HG02610 (cell line): ENCODE data around the gene PBX4.

Experiments
- ATAC-seq: cut with Tn5 transposase; IDR thresholded peaks from one replicate; pipeline ENCODE4 v1.9.1; 2021; ENCODE audit warnings: mild to moderate bottlenecking, moderate library complexity; ENCODE audit not compliant: unreplicated experiment

PBX4 gene

DNA sequence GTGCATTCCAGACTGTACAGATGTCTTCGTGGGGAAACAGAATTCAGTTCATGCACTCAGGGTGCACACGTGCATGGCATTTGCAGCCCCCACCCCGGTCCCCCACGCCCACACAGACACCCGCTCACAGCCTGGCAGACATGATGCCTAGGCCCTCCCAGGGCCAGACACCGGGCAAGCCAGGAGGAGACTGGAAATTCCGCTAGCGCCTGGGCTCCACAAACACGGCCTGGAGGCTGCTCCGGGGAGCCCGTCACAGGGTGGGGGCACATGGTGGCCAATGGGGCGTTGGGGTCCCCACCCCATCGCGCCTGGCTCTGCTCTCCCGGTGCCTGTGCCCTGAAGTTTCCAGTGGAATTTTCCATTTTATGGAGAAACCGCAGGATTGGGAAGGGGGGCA, 76.9 kb downstream of the PBX4 start:
- ATAC-seq, result no peak

DNA sequence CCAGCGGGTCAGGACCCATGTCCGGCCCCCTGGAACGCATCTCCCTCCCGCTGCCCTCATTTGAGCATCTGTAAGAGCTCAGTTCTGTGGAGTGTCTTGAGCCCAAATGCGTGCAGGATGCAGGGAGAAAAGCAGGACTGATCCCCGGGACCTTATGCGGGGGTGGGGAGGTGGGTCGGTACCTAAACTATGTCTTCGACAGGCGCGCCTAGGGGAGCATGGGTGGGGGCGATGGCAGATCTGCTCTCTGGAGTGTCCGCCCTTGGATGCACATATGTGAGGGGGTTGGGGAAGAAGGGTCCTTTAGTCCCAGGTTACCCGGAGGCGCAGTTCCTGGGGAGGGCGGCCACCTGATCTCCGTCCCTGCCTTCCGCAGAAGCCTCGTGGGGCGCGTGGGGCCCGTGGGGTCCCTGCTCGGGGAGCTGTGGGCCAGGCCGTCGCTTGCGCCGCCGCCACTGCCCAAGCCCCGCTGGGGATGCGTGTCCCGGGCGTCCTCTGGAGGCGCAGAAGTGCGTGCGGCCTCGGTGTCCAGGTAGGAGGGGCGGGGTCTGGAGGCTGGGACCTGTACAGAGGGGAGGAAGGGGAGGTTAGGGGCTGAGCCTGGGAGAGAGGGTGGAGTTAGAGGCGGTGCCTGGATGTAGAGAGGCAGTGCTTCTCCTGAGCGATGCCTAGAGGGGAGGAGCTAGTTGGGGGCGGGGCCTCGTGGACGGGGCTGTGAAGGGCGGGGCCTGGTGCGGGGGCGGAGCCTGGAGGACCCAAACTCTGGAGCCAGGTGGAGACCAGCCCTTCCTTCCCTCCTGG, 77.6 kb downstream of the PBX4 start:
- ATAC-seq, result no peak

DNA sequence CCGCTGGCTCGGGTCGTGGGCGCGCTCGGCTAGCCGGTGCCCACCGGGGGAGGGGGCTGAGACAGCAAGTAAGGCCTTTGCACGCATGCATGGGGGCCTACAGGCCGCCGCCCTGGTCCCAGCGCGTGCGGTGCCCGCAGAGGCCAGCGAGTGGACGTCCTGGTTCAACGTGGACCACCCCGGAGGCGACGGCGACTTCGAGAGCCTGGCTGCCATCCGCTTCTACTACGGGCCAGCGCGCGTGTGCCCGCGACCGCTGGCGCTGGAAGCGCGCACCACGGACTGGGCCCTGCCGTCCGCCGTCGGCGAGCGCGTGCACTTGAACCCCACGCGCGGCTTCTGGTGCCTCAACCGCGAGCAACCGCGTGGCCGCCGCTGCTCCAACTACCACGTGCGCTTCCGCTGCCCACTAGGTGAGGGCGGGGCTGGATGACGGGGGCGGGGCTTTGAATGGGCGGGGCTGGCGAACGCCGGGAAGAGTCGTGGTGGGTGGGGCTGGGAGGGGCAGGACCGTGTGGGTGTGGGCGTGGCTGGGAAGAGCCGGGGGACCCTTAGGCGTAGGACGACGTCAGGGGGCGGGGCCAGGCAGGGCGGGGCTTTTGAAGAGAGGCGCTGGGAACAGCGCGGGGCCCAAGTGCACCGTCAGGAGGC, 78.3 kb downstream of the PBX4 start:
- no peak for ATAC-seq

DNA sequence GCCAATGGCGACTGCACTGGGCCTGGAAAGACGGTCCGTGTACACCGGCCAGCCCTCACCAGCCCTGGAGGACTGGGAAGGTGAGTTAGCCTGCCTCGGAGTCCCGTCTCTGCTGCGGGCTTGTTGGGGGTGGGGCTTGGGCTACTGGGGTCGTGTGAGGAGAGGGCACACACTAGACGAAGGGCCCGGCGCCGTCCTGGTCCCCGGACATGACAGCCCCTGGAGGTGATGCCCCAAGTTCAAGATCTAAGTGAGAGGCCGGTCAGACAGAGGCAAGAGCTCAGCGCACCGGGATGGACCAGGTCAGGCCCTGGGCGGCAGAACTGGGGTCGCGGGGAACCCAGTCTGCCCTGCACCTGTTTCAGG, 78.8 kb downstream of the PBX4 start:
- no peak for ATAC-seq

DNA sequence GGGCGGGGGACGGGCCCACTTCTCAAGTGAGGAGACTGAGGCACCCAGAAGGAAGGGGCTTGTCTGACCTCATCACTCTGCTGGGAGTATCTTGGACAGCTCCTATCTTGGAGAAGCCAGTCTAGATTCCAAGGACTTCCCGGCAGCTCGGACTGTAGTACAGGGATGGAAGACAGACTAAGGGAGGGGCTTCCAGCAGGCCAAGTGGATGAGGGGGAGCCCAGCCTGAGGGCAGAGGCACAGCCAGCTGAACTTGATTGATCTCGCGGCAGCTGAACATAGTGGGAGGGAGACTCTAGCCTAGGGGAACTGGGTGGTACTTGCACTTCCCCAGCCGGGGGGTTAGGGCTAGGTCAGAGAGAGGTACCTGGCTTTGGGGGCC, 79.7 kb downstream of the PBX4 start:
- ATAC-seq, result no peak

DNA sequence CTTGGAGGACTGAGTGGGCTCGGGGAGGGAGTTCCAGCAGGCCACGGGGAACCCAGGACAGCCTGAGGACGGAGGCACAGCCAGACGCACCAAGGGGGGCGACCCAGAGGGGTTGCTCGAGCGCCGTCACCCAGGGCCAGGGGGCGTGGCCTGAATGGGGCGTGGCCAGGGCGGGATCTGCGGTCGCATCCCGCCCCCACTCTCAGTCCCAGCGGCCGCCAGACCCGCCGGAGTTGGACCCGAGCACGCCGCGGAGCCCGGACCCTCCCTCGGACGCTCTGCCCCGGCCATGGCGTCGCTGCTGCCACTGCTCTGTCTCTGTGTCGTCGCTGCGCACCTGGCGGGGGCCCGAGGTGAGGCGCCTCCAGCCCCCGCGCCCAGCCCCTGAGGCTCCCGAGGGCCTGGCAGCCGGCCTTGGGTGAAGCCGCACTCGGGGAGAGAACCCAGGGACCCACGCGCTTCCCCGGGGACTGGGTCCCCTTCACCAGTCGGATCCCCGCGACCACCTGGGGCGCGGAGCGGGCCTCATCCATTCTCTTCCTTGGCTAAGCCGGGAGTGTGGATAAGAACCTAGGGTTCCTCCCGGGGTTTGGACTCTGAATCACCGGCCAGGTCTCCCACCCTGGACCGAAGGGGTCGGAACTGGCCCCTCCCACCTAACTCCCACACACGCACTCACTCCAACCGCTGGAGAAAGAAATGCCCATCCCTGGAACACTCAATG, 80.3 kb downstream of the PBX4 start, which contains the start of gene CILP2:
Gene CILP2, plus strand, starts transcription at position 205 of the 724 bp plus-strand sequence. Its CDS starts 85 bp downstream, at position 290.
- no peak for ATAC-seq

DNA sequence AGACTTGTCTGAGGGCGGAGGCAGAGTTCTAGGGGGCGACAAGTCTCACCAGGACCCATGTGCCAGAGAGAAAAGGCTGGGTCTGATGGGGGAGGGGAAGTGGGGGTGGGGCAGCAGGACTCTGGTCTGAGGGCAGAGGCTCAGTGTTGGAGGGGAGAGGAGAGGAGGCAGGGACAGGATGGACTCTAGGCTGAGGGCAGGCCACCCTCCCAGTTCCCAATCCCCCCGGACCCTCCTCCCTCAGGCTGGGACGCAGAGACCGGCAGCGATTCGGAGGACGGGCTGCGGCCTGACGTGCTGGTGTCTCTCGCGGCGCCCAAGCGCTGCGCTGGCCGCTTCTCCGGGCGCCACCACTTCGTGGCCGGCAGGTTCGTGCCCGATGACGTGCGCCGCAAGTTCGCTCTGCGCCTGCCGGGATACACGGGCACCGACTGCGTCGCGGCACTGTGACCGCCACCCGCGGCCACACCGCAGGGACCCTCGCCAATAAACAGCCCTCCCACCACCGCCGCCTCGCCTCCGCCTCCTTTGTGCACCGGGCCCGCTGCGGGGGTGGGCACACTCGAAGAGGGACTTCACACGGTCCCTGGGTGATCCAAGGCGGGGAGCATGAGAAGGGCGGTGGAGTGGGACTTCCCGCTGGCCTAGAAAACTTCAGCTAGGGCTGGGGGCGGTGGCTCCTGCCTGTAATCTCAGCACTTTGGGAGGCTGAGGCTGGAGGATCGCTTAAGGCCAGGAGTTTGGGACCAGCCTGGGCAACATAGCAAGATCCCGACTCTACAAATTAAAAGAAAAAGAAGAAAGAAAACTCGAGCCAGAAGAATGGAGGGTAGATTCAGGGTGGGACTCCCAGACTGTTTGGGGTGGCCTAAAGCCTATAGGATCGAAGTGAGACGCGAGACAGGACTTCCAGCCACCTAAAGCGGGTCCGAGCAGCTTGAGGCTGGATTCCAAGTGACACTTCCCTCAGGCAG, 81.1 kb downstream of the PBX4 start:
- ATAC-seq, result no peak

DNA sequence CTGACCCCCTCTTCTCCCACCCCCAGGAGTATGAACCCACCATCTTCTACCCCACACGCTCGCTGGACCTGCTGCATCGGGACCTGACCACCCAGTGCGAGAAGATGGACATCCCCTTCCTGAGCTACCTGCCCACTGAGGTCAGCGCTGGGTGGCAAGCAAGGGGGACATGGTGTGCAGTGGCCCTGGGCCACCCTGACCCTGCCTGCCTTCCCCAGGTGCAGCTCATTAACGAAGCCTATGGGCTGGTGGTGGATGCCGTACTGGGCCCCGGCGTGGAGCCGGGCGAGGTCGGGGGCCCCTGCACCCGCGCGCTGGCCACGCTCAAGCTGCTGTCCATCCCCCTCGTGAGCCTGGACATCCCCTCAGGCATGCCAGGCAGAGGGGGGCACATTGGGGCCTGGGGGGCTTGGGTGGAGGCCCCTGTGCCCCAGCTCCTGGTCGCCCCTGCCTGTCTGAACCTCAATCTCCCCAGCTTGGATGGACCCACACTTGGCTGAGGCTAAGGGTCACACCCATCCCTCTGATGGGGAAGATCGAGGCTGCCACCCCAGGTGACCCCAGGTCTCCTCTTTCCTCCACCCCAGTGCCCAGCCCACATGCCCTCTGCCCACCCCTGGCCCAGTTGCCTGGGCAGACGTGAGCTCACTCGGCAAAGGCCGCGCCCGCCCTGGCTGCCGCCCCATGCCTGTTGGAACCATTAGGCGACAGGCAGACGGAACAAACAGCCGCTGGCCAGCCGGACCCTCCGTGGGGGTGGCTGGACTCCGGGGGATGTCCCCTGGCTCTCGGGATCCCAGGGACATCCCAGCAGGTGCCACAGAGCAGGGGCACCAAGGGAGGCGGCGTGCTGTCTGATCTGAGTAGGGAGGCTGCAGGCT, 82.9 kb downstream of the PBX4 start:
- ATAC-seq, result no peak

DNA sequence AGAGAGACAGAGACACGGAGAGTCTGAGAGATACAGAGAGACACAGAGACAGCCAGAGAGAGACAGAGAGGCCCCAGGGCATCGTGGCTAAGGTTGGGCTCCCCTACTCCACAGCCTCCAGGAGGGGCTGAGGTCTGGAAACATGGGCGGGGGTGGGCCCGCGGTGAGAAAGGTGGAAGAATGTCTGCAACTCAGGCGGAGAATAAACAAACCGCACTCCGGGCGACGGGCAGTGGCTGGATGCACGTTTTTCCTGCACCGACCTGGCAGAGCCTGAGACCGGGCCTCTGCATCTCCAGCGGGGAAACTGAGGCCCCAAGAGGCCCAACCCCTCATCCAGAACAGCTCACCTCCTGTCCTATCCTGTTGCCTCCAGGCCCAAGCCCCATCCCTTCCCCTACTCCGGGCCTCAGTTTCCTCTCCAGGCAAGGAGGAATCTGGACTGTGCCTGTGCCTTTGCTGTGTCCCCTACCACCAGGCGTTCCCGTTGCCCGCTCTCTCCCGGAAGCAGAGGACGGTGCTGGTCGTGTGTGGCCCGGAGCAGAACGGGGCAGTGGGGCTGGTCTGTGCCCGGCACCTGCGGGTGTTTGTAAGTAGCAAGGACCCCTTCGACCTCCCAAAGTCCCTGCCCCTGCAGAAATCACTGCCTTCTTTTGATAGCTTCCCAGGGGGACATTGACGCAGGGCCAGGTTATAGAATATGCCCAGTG, 83.8 kb downstream of the PBX4 start:
- ATAC-seq, result no peak

DNA sequence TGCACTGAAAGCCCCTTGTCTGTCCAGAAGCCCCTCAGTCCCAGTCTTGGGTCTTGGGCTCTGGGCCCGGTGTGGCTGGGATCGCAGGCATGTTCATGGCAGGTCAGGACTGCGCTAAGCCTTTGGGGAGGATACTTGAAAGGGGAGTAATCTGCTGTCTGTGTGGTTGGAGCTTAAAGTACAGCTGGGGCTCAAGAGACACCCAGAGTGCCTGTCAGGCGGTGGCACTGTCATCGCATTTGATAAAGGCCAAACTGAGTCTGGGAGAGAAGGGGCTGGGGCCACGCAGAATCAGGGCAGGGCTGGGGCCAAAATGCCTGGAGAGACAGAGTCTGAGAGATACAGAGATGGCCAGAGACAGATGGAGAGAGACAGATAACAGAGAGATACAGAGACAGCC, 84.6 kb downstream of the PBX4 start:
- no peak for ATAC-seq

DNA sequence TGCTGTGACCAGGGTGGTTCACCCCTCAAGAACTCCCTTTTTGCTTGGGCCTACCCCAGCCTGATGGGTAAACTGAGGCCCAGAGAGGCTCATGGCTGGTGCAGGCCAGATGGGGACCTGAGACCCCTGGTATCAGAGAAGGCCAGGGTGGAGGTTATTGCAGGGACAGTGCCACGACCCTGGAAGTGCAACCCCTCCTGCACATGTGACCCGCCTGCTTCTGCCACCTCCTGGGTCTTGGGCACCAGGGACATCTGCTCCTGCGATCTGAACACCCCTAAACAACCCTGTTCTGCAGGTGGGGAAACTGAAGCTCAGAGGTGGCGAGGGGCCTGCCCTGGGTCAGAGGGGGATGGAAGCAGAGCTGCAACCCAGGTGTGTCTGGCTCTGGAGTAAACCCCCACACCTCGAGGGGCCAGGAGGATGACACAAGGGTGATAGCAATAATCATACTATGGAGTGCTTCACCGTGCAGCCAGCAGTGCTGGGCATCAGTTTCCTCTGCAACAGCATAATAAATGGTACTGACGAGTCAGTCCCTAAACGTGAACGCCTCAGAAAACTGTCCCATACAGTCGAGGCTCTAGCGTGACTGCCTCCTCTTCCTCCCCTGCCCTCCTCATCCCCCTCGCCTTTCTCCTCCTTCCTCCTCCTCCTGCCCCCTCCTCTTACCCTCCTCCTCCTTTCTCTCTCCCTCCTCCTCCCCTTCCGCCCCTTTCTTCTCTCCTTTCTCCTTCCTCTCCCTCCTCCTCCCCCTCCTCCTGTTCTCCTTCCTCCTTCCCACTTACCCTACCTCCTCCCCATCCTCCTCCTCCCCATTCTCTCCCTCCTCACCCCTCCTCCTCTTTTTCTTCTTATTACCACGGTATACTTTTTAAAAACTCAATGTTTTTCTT, 85.4 kb downstream of the PBX4 start:
- ATAC-seq, result no peak

DNA sequence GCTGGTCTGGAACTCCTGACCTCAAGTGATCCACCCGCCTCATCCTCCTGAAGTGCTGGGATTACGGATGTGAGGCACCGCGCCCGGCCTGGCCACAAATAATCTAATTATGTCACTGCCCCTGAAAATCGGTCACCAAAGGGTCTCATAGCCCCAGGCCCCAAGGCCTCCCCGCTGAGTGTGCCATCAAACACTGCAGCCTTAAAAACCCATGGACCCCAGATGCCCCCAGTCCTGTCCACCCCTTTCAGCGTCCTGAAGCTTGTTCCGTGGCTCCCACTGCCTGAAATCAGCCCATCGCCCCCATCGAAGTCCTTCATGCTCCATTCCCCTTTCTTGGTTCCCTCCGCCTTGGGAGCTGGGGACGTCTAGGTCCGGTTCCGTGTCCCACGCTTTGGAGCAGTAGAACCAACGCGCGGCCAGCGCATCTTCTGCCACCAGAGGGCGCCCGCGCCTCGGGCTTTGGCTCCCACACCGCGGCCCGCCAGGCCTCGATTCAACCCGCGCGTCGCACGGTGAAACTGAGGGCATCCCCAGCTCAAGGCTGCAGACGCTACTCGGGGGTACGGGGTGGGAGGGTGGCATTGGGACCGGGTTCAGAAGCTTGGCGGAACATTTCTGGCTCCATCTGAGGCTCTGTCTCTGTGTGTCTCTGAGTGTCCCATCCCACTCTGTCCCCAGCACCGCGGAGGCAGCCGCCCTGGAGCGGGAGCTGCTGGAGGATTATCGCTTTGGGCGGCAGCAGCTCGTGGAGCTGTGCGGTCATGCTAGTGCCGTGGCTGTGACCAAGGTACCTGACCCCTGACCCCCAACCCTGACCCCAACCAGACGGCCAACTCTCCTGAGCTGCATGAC, 86.3 kb downstream of the PBX4 start:
- no peak for ATAC-seq

DNA sequence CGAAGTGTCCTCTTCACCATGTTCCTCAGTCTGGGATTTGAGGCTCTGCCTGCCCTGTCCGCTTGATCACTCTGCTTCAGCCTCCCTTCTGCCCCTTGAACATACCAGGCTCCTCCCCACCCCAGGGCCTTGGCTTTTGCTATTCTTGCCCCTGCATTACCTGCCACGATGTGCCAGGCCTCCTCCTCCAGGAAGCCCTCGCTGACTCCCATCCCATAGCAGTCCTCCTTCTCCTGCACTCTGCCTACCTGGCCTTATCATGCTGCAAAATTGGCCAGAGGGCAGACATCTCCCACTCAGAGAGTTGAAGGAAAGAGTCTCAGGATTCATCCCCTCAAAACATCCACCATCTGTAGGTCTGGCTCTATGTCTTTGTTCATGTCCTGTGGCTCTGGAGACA, 87.6 kb downstream of the PBX4 start:
- no peak for ATAC-seq

DNA sequence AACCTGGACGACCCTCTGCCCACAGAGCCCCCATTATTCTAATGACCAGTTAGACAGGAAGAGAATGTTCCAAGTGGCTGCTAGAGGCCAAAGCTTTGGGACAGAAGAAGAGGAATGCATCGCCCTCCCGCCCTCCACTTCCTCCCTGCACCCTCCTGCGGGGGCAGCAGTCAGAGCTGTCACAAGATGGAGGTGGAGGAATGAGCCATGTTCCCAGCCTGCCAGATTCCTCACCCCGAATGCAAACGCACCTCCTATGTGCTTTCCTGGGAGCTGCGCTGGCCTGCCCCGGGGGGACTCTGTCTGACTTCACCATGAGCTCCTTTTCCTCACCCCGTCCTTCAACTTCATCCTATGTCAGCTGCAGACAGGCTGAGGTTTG, 88.1 kb downstream of the PBX4 start:
- ATAC-seq, result no peak

DNA sequence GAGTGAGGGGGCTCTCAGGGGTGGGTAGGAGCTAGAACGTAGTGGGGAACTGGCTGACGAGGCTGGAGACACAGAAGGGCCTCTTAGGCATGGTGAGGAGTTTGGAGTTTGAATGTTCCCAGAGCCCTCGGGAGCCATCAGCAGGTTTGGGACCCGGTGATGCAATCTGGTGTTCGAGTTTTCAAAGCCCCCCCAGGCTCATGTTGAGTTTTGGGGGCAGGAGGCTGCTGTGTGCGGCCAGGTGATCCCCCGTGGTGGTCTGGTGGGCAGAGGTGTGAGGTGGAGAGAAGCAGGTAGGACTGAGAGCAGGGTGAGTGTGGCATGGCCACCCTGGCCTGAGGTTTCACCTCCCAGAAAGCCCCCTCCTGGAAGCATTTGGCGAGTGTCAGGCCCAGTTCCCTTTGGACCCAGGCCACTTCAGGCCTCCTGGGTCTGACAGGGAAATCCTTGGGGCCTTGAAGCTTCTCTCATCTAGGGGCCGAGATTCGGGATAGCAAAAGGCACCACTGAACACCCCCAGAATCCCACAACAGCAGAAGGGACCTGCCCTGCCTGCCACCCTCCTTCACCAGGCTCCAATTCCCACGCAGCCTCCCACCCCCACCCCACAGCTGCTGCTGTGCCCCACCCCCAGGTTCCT, 88.6 kb downstream of the PBX4 start:
- ATAC-seq, result no peak

DNA sequence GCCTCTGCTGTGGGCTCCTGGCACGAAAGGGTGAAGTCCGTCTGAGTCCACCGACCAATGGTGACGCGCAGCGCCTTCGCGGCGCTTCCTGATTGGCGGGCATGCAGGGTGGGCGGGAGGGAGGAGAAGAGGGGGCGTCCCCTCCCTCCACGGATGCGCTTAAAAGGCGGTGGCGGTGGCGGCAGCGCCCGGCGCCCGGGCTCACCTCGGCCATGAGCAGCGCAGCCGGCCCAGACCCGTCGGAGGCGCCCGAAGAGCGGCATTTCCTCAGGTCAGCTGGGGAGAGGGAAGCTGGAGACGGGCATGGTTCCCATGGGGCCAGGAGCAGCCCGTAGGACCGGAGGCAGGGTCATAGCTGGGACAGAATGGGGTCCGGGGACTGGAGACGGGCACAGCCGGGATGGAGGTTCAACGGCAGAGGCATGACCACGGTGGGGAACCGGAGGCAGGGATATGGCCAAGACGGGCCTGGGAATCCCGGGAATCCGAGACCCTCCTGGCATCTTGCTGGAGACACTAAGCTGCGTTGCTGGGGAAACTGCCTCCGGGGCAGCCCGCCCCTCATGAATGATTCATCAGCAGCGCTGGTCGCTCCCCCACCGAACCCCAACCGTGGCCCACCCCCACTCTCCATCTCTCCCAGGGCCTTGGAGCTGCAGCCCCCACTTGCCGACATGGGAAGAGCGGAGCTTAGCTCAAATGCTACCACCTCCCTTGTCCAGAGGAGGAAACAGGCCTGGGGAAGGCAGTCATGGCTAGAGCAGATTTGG, 89.6 kb downstream of the PBX4 start, which contains the start of gene YJEFN3:
Gene YJEFN3, plus strand, starts transcription at position 191 of the 770 bp plus-strand sequence. Its CDS starts 22 bp downstream, at position 213.
- ATAC-seq, result no peak
